AG09309 (cell line): ENCODE data around the gene OR6C2.
"Not testable (repeated sequence)": the region's sequence is repeated elsewhere in the genome, so short reads cannot be mapped to it uniquely, and the experiment has no call there.

Experiments used
- DNase-seq: peaks from one replicate; pipeline ENCODE4 v3.0.0-alpha.2; 2010; ENCODE audit warnings: low read depth
- H3K4me3 ChIP-seq: 2 replicates; pipeline ENCODE4 v1.5.1; 2011; ENCODE audit warnings: mild to moderate bottlenecking, low read depth, low read length, moderate library complexity; ENCODE audit not compliant: control insufficient read depth
- CTCF ChIP-seq: IDR thresholded peaks from 2 replicates; pipeline ENCODE4 v1.5.1; 2011; ENCODE audit warnings: mild to moderate bottlenecking, low read depth, low read length, inconsistent platforms; ENCODE audit not compliant: insufficient read depth, control insufficient read depth; ENCODE audit errors: missing control alignments

The OR6C2 gene

GRCh38 chr12:55446326-55446725 lies 2.5 kb downstream of the OR6C2 start:
- DNase-seq = no peak
- no peak overlapping the region for H3K4me3 ChIP-seq
- TF ChIP-seq CTCF = no peak

GRCh38 chr12:55448825-55449224 lies 4.9 kb downstream of the OR6C2 start:
- no peak for DNase-seq
- TF ChIP-seq CTCF = no peak
- no peak overlapping the region for H3K4me3 ChIP-seq

GRCh38 chr12:55464926-55465325 lies 21.1 kb downstream of the OR6C2 start:
- DNase-seq, H3K4me3 ChIP-seq: not testable (repeated sequence)

GRCh38 chr12:55467836-55468235 lies 24.0 kb downstream of the OR6C2 start:
- no peak overlapping the region for H3K4me3 ChIP-seq
- TF ChIP-seq CTCF = no peak
- no peak for DNase-seq

GRCh38 chr12:55469291-55469690 lies 25.4 kb downstream of the OR6C2 start:
- no peak overlapping the region for H3K4me3 ChIP-seq
- DNase-seq = no peak
- no peak for TF ChIP-seq CTCF

GRCh38 chr12:55470088-55470829 lies 26.4 kb downstream of the OR6C2 start, which contains the start of gene OR6C70:
Gene OR6C70, minus strand, starts transcription at chr12:55470138. Its CDS starts 0 bp downstream, at chr12:55470138.
- no peak for TF ChIP-seq CTCF
- no peak for DNase-seq
- no peak within 1 kb of the TSS for H3K4me3 ChIP-seq

- H3K4me3 ChIP-seq = no peak overlapping the region
- no peak for DNase-seq
- TF ChIP-seq CTCF = no peak
Observed at GRCh38 chr12:55472264-55472663, 28.4 kb downstream of the OR6C2 start.

GRCh38 chr12:55479136-55479535 lies 35.3 kb downstream of the OR6C2 start:
- not testable (repeated sequence) for DNase-seq, H3K4me3 ChIP-seq

GRCh38 chr12:55484284-55484683 lies 40.4 kb downstream of the OR6C2 start:
- not testable (repeated sequence) for DNase-seq, H3K4me3 ChIP-seq
